K562 (cell line): Measurements from ENCODE around the gene GDF15. TPM values are rescaled to one million over a fixed set of nuclear protein-coding genes. Genes with fewer than 3 reads are reported as not detected.

ENCODE experiments used
- ARID2 ChIP-seq: fragments of 450-650 bp; IDR thresholded peaks from 2 replicates; pipeline ENCODE4 v1.6.1; 2017; ENCODE audit warnings: antibody characterized with exemption, mild to moderate bottlenecking
- BRD4 ChIP-seq: fragments of 200-600 bp; sonication (generic); IDR thresholded peaks from 2 replicates; pipeline ENCODE4 v1.6.1; 2017; ENCODE audit warnings: inconsistent platforms
- CHAMP1 ChIP-seq: fragments of 450-650 bp; IDR thresholded peaks from 2 replicates; pipeline ENCODE4 v1.6.1; 2016; ENCODE audit warnings: mild to moderate bottlenecking
- CHCHD3 ChIP-seq: fragments of 250-450 bp; sonication (Bioruptor Pico); IDR thresholded peaks from 2 replicates; pipeline ENCODE4 v2.1.2; 2022; ENCODE audit warnings: mild to moderate bottlenecking
- CXXC5 ChIP-seq: fragments of 250-450 bp; sonication (Bioruptor Pico); IDR thresholded peaks from 2 replicates; pipeline ENCODE4 v1.8.0; 2022; ENCODE audit warnings: inconsistent platforms, mild to moderate bottlenecking, moderate library complexity
- EP400 ChIP-seq: fragments of 450-650 bp; IDR thresholded peaks from 2 replicates; pipeline ENCODE4 v1.6.1; 2017; ENCODE audit warnings: antibody characterized with exemption, mild to moderate bottlenecking, moderate library complexity
- FOXM1 ChIP-seq, 2 experiments: fragments of 450-650 bp in 1 of 2; sonication (generic) in 1 of 2; formaldehyde crosslinking in 1 of 2; IDR thresholded peaks; 2 replicates each; pipeline versions ENCODE4 v1.6.1 to v1.9.0; 2017 to 2022; ENCODE audit warnings: low read depth in 2 of 2, mild to moderate bottlenecking in 2 of 2, missing genetic modification reagents in 1 of 2, moderate library complexity in 1 of 2
- GABPB1 ChIP-seq: sonication (generic); formaldehyde crosslinking; IDR thresholded peaks from 2 replicates; pipeline ENCODE4 v1.8.0; 2022; ENCODE audit warnings: mild to moderate bottlenecking, missing genetic modification reagents
- GTF2B ChIP-seq: IDR thresholded peaks from 2 replicates; pipeline ENCODE4 v1.6.1; 2011; ENCODE audit not compliant: insufficient read length; ENCODE audit errors: extremely low read depth
- HINFP ChIP-seq: fragments of 450-650 bp; conservative IDR thresholded peaks from 2 replicates; pipeline ENCODE4 v1.6.1; 2016; ENCODE audit warnings: missing genetic modification characterization, low read depth, mild to moderate bottlenecking, control low read depth, missing compliant biosample characterization
- HNRNPL ChIP-seq: fragments of 200-400 bp; formaldehyde crosslinking; IDR thresholded peaks from 2 replicates; pipeline ENCODE4 v1.6.1; 2017; ENCODE audit warnings: low read depth, mild to moderate bottlenecking, low read length
- MEIS2 ChIP-seq: fragments of 450-650 bp; IDR thresholded peaks from 2 replicates; pipeline ENCODE4 v1.6.1; 2014; ENCODE audit warnings: mild to moderate bottlenecking; ENCODE audit not compliant: partially characterized antibody
- SIN3A ChIP-seq, 2 experiments: fragments of 150-350 bp in 1 of 2; IDR thresholded peaks; 2 replicates each; pipeline ENCODE4 v1.6.1; 2011 to 2016; ENCODE audit warnings: borderline replicate concordance in 2 of 2, low read depth in 2 of 2, low read length in 2 of 2, mild to moderate bottlenecking in 2 of 2, moderate library complexity in 2 of 2; ENCODE audit not compliant: control insufficient read depth in 1 of 2
- SOX6 ChIP-seq: fragments of 450-650 bp; IDR thresholded peaks from 2 replicates; pipeline ENCODE4 v1.6.1; 2014; ENCODE audit warnings: mild to moderate bottlenecking
- TAF7 ChIP-seq: fragments of 450-650 bp; IDR thresholded peaks from 2 replicates; pipeline ENCODE4 v1.6.1; 2016; ENCODE audit warnings: missing genetic modification characterization, missing compliant biosample characterization
- UBTF ChIP-seq, 2 experiments: IDR thresholded peaks; 2 replicates each; pipeline ENCODE4 v1.6.1; 2012; ENCODE audit warnings: improper control_type of control experiment in 2 of 2, low read depth in 2 of 2, low read length in 2 of 2, borderline replicate concordance in 1 of 2
- ZBED1 ChIP-seq: IDR thresholded peaks from 2 replicates; pipeline ENCODE4 v1.6.1; 2014
- ZBTB33 ChIP-seq: sonication (generic); formaldehyde crosslinking; IDR thresholded peaks from 2 replicates; pipeline ENCODE4 v1.8.1; 2023; ENCODE audit warnings: mild to moderate bottlenecking, missing genetic modification reagents
- ZNF121 ChIP-seq: sonication (generic); formaldehyde crosslinking; conservative IDR thresholded peaks from 2 replicates; pipeline ENCODE4 v1.8.0; 2022; ENCODE audit warnings: missing genetic modification reagents
- polyA plus RNA-seq, 8 experiments: library from polyadenylated mRNA; depleted of rRNA in 4 of 8; stranded (reverse) in 5 of 8; unstranded in 3 of 8; fragments of >200 nt; fragmentation: Nextera tagmentation in 2 of 8; fragmentation: Illumina TruSeq in 1 of 8; extraction: Ambion mirVana in 2 of 8; extraction: Trizol in 1 of 8; gene quantifications; 2 replicates each; pipeline versions ENCODE4 v1.2.1 to v1.2.3, GENCODE V29; 2011 to 2014; ENCODE audit warnings: inconsistent platforms in 1 of 8, missing spikeins in 1 of 8
- total RNA-seq, 7 experiments: library from RNA; depleted of rRNA in 6 of 7; stranded (reverse); fragments of >200 nt in 6 of 7; fragmentation: Illumina TruSeq in 2 of 7; extraction: Trizol in 2 of 7; gene quantifications; 2 replicates each; pipeline versions ENCODE4 v1.2.1 to v1.2.3, GENCODE V29; 2011 to 2021; ENCODE audit warnings: low replicate concordance in 1 of 7

The GDF15 gene
- total and polyA plus RNA-seq, 9 of the 15 experiments (the other 6 are each of a cell fraction or from before 2014, with no cell fraction given), result 2.3 to 82.4 (median 12.5) TPM

GRCh38 chr19:18349524-18350128 lies 36.3 kb upstream of the GDF15 start (continued):
- TF ChIP-seq HINFP (tag) (no peak), SOX6 (no peak), ARID2 (peak; percentile 60; the same call in 1 of the 2 replicates), FOXM1 (IDR thresholded peaks at IDR 0.05; ENCODE audit: low read depth) (0 out of 2 replicates have a peak, but pooled peaks have one; percentile 9), FOXM1 (CRISPR knock-in tag; IDR thresholded peaks at IDR 0.05; ENCODE audit: low read depth) (no peak), ZBED1 (no peak), MEIS2 (no peak), GTF2B (no peak), EP400 (no peak), CXXC5 (CRISPR knock-in tag) (0 out of 2 replicates have a peak, but pooled peaks have one; percentile 9), SIN3A (IDR thresholded peaks at IDR 0.05; ENCODE audit: borderline replicate concordance in 2 of 2, control insufficient read depth in 1 of 2, low read depth in 2 of 2, low read length in 2 of 2) (no peak), BRD4 (no peak), UBTF (IDR thresholded peaks at IDR 0.05; ENCODE audit: borderline replicate concordance in 1 of 2, low read depth in 2 of 2, low read length in 2 of 2) (no peak), ZBTB33 (CRISPR knock-in tag) (no peak), GABPB1 (no peak), CHAMP1 (no peak), TAF7 (tag) (no peak), ZNF121 (CRISPR knock-in tag) (peak; percentile 94), HNRNPL (no peak), CHCHD3 (CRISPR knock-in tag) (no peak)
